HG03039 (cell line): ENCODE measurements around the gene TRPC1.

ENCODE experiments used
- ATAC-seq: cut with Tn5 transposase; IDR thresholded peaks from one replicate; pipeline ENCODE4 v1.9.1; 2021; ENCODE audit warnings: mild to moderate bottlenecking, moderate library complexity; ENCODE audit not compliant: unreplicated experiment

TRPC1 gene

DNA sequence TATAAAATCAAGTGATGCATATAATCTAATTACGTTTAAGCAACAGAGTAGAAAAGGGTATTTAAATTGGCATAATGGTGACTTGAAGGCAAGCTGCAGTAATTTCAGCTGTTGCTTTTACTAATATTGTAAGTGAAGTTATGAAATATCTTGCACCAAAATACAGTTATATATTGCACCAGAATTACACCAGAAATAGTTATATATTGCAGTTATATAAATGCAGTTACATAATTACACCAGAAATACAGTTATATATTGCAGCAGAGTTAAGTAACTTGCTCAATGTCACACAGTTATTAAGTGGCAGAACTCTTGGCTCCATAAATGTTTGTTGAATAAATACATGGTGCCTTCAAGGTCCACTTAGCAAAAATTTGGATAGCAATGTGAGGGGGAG, 113.7 kb downstream of the TRPC1 start:
- ATAC-seq, result no peak

DNA sequence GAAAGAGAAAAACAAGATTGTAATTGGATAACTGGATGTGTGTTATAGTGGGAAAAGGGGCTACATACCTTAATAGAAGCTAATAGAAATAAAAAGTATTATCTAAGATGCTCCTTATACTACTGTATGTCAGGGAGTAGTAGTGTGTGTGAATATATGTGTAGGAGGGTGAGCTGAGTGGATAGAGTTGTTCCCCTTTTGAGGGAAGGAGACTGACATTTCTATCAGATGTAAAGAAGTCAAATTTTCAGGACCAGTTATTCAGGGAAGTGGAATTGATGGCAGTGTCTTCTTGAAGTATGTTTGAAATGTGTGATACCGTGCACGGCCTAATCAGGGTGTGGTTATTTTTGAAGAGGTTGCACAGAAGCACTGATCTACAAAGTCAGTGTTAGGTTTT, 116.0 kb downstream of the TRPC1 start:
- no peak for ATAC-seq

DNA sequence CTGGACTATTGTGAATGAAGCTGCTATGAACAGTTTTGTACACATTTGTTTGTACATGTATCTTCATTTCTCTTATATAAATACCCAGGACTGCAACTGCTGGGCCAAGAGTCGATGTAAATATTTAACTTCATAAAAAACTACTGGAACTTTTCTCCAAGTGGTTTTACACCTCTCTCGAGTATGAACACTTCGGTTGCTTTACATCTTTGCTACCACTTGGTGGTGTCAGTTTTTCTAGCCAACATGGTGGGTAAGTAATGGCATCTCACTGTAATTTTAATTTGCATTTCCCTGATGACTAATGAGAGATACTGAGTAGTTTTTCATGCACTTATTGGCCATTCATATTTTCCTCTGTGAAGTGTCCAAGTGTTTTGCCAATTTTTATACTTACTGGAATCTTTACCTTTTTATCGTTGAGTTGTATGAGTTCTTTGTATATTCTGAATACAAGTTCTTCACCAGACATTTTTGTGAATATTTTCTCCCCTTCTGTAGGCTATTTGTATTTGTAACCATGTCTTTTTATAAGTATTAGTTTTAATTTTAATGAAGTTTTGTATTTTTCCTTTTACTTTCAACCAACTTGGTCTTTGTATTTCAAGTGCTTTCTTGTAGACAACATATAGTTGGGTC, 120.6 kb downstream of the TRPC1 start:
- no peak for ATAC-seq

DNA sequence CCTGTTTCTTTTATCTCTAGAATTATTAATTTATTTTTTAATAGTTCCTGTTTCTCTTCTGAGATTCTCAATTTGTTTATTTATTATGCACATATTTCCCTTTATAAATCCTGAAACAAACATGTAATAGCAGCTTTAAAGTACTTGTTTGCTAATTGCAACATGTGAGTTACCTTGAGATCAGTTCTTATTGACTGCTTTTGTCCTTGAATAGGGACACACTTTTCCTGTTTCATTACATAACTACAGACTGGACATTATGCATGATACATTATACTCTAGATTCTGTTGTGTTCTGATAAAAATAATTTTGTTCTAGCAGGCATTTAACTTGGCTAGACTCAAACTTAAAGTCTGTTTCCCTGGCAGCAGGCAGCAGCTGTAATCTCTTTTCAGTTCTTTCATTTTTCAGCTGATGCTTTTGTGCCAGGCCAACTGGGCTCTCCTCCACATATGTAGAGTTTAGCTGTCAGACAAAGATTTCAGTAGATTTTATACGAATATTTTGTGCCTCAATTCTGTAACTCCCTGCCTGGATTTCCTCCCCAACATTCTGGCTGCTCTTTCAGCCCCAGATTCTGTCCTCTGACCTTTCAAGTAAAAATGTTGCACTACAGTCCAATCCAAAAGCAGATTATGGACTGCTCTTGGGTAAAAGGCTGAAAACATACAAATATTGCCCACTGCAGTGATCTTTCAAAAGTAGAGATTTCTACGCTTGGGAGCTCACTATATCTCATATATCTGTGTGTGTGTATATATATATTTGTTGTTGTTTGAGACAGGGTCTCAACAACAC, 123.1 kb downstream of the TRPC1 start:
- ATAC-seq, result no peak

DNA sequence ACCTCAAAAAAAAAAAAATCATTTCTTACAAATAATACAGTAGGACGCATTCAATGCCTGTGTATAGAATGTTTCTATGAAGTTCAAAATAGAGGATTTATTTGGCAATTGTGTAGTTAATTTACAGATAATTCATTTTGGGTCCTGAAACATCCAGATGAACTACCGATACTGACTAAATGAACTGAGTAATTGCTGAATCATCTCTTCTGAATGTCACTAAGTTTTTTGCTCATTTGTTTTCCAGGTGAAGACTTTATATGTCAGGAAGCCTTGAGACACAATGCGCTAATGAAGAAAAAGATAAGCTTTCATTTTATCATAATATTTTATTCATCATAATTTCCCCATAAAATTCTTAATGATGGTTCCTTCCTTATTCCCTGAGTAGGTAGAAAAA, 125.3 kb downstream of the TRPC1 start:
- ATAC-seq, result no peak

DNA sequence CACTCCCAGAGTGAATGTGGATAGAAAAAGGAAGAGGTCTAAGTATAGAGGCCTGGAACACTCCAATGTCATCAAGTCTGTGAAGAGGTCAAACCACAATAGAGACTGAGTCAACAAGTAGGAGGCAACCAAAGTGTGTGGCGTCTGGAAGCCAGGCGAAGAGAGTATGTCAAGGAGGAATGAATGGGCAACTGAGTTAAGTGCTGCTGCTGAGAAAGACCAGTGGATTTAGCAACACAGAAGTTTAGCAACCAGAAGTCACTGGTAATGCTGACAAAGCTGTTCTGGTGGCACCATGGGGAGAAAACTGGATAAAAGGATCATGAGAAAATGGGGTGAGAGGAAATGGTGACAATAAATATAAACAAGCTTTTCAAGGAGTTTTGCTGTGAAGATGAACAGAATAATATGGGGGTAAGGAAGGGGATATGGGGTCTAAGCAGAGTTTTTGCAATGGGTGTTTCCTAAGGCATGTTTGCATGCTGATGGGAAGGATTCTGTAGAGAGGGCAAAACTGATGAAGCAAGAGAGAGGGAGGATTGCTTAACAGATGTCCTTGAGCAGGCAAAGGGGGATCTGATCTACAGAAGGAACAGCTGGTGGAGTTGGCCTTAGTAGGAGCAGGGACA, 126.7 kb downstream of the TRPC1 start:
- no peak for ATAC-seq

DNA sequence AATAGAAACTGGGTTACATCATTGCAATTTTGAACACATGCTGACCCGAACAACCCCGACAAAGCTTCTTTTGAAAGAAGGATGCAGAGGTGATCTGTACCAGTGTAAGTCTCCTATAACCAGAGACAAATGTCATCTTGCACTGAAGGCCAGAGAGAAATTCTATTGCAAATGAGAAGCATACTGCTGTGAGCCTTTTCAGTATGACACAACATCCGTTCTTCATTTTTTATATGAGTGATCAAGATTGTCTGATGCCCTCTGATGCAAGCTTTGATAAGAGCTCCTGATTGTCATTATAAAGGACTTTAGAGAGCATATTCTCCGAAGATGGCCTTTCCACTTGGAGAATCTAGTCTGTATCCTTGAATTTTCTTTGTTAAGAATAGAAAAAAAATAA, 128.2 kb downstream of the TRPC1 start:
- no peak for ATAC-seq

DNA sequence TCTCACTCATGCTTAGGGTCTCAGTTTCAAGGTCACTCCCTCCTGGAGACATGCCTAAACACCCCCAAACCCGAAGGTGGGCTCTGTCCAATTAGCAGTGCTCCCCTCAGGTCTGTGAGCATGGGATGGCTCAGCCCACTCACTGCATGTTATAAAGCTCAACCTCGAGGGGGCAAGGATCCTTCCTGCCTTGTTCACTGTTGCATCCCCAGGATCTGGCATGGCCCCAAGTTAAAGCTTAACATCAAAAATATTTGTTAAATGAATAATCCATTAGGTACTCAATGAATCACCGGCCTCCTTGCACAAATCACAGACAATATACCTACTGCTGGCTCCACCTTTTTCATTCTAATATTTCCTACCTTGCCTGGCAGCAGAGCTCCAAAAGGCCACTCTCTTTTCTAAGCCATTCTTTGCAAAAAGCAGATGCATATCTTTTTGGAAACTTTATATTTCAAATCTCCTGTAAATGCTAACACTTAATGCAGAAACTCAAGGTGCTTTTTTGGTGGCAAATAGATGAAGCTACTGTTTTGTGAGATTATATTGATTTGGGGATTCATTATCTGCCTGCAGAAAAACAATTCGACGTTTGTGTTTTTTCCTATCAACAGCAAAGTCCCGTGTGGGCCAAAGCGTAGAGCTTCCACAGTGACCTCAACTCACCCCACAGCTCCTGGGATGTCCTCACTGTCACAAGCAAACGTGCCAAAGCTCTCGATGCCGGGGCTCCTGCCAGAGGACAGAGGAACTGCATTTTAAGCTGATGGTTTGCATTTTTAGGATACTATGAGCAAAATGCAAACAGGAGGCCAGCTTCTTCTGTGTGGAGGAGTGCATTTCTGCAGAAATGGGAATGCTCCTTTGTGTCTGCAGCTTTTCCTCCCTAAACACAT, 129.7 kb downstream of the TRPC1 start:
- no peak for ATAC-seq

DNA sequence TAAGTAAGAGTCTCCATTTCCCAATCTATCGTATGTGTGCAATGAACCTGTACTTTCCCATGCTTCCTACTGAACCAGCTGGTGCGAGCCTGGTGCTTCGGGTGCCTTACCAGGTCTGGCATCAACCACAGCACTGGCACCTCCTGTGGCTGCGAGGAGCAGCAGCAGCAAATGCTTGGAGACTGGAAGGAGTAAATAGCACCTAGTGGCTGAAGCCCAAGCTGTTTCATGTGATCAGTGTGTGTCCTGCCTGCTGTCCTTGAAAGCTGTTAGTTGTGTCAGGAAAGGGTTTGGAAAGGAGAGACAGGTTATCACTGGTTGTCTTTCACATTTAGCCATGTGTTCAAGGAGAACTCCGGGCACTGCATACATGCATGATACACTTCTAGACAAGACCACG, 133.2 kb downstream of the TRPC1 start:
- ATAC-seq, result no peak
